Measurements from ENCODE around the gene GSG1L2.

DNA sequence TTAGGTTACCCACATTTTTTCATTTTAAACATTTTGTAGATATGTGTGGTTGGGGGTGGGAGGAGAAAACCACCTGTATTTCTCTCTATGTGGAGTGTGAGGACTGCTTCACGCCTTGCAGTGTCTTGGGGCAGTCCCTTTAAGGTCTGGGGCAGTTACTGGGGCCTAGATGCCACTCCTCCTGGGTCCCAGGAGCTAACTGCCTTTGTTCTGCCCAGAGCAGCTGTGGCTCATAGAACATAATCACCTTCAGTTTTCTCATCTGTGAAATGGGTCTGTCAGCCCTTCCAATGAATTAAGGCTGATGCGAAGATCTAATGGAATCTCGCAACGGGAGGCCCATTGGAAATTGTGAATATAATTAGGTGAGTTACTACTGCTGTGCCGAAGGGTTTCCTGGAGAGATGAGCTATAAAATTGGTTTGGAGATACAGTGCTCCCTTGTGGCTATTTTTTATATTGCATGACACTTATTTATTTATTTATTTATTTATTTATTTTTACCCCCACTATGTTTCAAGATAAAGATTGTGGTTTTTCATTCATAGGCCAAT lies 53.4 kb downstream of the GSG1L2 start:
- TF ChIP-seq, protein P1, sequence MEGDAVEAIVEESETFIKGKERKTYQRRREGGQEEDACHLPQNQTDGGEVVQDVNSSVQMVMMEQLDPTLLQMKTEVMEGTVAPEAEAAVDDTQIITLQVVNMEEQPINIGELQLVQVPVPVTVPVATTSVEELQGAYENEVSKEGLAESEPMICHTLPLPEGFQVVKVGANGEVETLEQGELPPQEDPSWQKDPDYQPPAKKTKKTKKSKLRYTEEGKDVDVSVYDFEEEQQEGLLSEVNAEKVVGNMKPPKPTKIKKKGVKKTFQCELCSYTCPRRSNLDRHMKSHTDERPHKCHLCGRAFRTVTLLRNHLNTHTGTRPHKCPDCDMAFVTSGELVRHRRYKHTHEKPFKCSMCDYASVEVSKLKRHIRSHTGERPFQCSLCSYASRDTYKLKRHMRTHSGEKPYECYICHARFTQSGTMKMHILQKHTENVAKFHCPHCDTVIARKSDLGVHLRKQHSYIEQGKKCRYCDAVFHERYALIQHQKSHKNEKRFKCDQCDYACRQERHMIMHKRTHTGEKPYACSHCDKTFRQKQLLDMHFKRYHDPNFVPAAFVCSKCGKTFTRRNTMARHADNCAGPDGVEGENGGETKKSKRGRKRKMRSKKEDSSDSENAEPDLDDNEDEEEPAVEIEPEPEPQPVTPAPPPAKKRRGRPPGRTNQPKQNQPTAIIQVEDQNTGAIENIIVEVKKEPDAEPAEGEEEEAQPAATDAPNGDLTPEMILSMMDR (IDR thresholded peaks at IDR 0.05): peak; percentile 39 to 76 (median 49)
- TF ChIP-seq POLR2A (IDR thresholded peaks at IDR 0.05): no peak
